GM12875 (cell line): ENCODE results near the gene ENTPD2.

Experiments
- H3K4me3 ChIP-seq: one replicate; pipeline ENCODE4 v1.5.1; 2011; ENCODE audit warnings: low read depth, low read length, control low read depth
- TF ChIP-seq, protein P1 (sequence below): IDR thresholded peaks from 2 replicates; pipeline ENCODE4 v1.5.1; 2011; ENCODE audit warnings: low read depth, mild to moderate bottlenecking, control low read depth, inconsistent platforms, low read length, moderate library complexity, borderline replicate concordance; ENCODE audit not compliant: insufficient read depth

The ENTPD2 gene

DNA sequence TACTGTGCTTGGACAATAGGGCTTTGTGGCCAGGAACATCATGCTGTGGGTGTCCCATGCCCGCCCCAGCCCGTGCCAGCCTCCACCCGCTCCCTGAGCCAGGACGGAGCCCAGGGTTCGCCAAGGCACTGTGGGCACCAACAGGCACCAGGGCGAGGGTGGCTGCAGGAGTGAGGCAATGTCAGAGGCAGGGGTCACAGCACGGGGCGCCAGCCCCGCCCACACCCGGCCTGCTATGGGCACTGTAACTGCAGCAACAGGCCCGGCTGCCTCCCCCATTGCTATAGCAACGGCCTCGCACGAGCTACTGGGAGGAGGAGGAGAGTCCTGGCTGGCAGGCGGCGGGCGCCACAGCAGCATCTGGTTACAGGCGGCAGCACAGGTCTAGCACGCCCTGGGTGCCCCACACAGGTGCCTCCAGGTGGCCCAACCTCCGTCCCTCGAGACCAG, 28.3 kb downstream of the ENTPD2 start:
- no peak overlapping the region for H3K4me3 ChIP-seq
- TF ChIP-seq, protein P1, sequence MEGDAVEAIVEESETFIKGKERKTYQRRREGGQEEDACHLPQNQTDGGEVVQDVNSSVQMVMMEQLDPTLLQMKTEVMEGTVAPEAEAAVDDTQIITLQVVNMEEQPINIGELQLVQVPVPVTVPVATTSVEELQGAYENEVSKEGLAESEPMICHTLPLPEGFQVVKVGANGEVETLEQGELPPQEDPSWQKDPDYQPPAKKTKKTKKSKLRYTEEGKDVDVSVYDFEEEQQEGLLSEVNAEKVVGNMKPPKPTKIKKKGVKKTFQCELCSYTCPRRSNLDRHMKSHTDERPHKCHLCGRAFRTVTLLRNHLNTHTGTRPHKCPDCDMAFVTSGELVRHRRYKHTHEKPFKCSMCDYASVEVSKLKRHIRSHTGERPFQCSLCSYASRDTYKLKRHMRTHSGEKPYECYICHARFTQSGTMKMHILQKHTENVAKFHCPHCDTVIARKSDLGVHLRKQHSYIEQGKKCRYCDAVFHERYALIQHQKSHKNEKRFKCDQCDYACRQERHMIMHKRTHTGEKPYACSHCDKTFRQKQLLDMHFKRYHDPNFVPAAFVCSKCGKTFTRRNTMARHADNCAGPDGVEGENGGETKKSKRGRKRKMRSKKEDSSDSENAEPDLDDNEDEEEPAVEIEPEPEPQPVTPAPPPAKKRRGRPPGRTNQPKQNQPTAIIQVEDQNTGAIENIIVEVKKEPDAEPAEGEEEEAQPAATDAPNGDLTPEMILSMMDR = no peak

DNA sequence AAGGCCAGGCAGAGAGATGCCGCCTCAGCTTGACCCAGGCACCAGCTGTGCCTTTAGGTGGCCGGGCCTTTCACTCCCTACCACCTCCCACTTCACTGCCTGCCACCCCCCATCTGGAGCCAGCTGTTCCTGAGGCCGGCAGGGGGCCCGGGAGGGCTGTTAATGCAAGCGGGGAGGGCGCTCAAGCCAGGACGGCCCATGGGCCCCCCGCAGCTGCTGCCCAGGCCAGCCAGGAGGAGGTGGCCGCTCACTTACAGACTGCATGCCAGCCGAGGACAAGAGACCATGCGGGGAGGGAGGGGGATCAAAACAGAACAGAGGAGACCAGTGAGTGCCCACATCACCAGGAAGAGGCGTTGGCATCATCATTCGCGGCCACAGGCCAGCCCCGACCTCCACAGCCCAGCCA, 30.3 kb downstream of the ENTPD2 start:
- TF ChIP-seq, protein P1 = no peak
- H3K4me3 ChIP-seq = no peak overlapping the region

DNA sequence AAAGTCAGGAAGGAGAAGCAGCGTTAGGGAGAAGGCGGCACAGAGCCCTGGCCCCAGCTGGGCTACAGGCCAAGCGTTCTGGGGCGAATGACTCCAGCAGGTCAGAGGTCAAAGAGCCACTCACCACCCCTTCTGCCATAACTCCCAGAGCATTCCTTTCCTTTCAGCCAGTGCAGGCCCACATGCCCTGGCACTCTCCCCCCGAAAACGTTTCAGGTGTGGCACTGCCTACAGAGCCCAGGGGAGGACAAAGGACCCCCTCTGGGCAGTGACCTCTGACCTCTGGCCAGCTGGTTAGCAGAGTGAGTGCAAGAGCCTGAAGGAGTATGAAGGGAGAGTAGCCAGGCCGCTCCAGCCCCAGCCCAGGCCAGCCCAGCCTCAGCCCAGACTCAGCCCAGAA, 30.7 kb downstream of the ENTPD2 start:
- no peak overlapping the region for H3K4me3 ChIP-seq
- TF ChIP-seq, protein P1 = no peak

DNA sequence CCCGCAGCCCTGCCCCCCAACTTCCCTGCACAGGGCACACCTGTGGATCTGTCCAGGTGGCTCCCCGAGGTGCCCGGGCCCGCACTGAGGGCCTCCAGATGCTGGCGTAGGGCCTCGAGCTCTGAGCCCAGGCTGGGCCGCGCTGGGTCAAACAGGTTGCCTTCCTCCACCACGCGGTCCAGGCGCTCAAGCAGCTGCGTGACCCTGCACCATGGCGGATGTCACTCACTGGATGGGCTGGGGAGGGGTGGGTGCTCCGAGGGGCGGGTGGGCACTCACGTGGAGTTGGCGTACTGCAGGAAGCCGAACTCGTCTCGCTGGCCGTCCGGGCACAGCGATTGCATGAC, 31.2 kb downstream of the ENTPD2 start:
- no peak overlapping the region for H3K4me3 ChIP-seq
- TF ChIP-seq, protein P1 = no peak

DNA sequence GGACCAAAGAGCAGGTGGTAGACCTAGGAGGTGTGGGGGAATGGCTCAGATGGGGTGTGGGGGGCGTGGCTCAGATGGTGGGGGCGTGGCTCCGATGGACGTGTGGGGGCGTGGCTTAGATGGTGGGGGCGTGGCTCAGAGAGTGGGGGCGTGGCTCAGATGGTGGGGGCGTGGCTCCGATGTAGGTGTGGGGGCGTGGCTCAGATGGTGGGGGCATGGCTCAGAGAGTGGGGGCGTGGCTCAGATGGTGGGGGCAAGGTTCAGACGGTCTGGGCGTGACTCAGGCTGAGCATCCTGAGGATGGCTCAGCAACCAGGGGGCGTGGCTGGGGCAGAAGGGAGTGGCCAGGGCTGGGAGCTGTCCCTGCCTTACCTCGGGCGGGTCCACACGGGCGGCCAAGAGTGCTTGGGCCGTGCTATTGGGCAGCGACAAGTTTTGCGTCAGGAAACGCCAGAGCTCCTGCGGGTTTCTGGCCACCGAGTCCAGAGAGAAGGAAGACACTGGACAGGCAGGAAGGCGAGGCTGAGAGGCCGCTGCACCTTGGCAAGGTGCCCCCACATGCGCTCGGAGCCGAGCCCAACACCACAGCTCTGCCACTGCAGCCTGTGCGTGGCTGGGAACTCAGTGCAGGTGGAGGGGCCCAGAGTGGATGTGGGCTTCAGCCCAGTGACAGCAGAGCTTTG, 31.7 kb downstream of the ENTPD2 start:
- TF ChIP-seq, protein P1 = no peak
- no peak overlapping the region for H3K4me3 ChIP-seq

DNA sequence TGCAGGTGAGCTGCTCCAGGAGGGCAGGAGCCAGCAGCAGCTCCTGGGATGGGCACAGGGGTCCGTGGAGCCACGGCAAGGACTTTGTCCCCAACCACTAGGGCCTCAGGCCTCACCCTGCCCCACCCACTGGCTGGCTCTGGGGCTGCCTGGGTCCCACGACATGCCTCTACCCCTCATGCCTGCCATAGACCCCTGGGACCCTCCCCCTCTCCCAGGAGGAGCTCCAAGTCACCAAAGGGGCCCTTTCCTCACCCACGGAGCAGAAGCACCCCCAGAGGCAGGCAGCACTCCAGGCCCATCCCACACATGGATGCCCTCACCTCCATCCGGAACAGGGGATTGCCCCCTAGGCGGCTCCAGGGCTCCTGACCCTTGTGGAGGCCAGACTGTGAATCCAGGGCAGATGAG, 32.3 kb downstream of the ENTPD2 start:
- H3K4me3 ChIP-seq = no peak overlapping the region
- TF ChIP-seq, protein P1 = no peak

DNA sequence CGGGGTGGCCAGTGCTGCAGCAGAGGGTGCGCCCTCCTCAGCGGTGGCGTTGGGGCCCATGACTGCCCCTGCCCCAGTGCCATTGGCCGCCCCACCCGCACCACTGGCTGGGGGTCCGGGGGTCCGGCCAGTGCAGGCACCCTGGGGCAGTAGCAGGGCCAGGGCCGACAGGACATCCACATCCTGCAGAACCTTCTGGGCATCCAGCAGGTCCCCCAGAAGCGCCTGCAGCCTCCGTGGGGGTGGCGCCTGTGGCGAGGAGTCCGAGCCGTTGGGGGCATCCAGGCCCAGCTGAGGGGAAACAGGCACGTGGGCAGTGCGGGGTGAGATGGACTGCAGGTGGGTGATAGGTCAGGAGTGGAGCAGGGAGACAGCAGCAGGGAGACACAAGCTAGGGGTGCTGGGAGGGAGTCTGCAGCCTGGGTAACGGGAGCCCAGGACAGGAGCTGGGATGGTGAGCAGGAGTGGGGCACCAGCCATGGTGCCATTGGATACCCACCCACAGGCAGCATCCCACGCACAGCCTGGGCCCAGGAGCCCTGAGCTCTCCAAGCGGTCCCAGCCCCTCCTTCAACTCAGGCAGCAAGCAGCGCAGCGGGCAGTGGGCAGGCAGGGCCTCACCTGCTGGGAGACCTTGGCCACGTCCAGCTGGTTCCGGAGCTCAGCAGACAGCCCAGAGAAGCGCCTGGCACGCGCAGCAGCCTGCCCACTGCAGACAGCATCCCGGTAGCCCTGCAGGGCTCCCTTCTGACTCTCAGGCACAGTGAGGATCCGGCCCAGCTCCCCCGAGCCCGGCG, 32.9 kb downstream of the ENTPD2 start:
- TF ChIP-seq, protein P1 = no peak
- no peak overlapping the region for H3K4me3 ChIP-seq
